ENCODE measurements around the gene TNIK. TPM values are rescaled to one million over a fixed set of nuclear protein-coding genes. Genes with fewer than 3 reads are reported as not detected.

TNIK gene
- total and polyA plus RNA-seq, 8 donors, result 2.1 to 40.2 (median 10.1) TPM

DNA sequence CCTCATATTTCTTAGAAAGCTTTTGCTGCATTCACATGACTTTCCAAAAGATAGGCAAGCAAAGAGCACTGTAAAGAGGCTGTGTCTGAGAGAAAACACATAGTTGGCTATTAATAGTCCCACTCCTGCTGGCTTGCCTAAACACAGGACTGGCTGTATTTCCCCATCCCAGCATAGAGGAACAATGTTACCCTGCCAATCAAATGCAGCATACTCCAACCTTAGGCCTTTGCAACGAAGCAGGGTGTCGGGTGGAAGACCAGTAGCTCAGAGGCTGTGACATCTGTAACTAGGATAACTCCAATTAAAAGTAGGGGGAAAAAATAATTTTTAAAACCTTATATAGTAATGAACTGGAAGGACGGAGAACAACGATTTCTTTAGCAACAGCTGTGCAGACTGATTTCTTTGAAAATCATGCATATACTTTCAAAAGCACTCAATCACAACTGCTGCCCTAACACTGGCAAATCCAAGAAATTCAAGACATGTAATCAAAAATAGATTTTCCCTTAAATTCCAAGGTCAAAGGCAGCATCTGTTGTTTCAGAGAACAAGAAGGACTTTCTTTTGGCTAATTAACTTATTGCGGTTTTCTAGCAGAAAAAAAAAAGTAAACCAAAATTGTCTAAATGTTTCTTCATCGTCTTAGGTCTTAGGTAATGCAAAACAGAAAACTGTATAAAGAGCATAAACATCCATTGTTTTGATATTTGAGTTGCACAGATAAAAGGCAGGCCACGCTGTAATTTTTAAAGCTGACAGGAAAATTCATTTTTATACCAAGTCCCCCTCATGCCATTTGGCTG lies 139.3 kb downstream of the TNIK start:
- Histone ChIP-seq H3K4me1 (peaks cover 0 to 48% (median 15%) of the 10 kb centered on the region in 4 donors), H3K27me3 (no peaks in the 10 kb centered on the region), H3K4me3 (no peak overlapping the region), H3K36me3 (no peaks in the 10 kb centered on the region), H3K9me3 (no peaks in the 10 kb centered on the region), H3K27ac (peak overlapping the region in 3 of 5 donors; percentile 1 to 52 (median 15))
- WGBS, 5 donors, result 66 to 75% (median 74%) methylated on average over 7 of the region's 7 CpGs
- intact Hi-C loops (cut with DNase I; ENCODE audit: low total_unique reads), result no loop called here
- peak in 1 of 2 donors; percentile 42 for DNase-seq
- TF ChIP-seq POLR2AphosphoS5 (IDR thresholded peaks at IDR 0.05) (peak in 1 of 3 donors; percentile 11), EP300 (IDR thresholded peaks at IDR 0.05) (no peak)

DNA sequence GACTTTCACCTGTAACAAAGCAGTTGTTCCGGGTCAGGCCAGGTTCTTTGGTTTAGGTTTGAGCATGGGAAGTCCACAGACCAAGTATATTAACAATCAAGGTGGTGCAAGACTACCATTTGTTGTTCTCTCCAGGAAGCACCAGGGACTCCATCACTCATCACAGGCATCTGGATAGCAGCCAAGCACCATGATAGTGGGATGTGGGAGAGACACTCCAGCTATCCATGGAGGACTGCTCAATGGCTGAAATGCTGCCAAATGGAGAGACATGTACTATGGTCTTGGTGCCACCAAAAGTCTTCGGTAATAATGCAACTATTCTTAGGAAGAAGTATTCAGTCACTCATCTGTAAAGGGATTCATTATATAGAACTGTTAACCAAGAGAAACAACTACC lies 143.0 kb downstream of the TNIK start:
- H3K27me3 ChIP-seq, result no peaks in the 10 kb centered on the region
- TF ChIP-seq POLR2AphosphoS5 (IDR thresholded peaks at IDR 0.05) (no peak), POLR2A (IDR thresholded peaks at IDR 0.05) (no peak), EP300 (IDR thresholded peaks at IDR 0.05) (no peak)
- TF ChIP-seq, protein P1, sequence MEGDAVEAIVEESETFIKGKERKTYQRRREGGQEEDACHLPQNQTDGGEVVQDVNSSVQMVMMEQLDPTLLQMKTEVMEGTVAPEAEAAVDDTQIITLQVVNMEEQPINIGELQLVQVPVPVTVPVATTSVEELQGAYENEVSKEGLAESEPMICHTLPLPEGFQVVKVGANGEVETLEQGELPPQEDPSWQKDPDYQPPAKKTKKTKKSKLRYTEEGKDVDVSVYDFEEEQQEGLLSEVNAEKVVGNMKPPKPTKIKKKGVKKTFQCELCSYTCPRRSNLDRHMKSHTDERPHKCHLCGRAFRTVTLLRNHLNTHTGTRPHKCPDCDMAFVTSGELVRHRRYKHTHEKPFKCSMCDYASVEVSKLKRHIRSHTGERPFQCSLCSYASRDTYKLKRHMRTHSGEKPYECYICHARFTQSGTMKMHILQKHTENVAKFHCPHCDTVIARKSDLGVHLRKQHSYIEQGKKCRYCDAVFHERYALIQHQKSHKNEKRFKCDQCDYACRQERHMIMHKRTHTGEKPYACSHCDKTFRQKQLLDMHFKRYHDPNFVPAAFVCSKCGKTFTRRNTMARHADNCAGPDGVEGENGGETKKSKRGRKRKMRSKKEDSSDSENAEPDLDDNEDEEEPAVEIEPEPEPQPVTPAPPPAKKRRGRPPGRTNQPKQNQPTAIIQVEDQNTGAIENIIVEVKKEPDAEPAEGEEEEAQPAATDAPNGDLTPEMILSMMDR (IDR thresholded peaks at IDR 0.05), result no peak
- 87 to 97% (median 94%) methylated on average over 2 of the region's 2 CpGs for WGBS, 5 donors
- H3K4me3 ChIP-seq, result no peak overlapping the region
- H3K4me1 ChIP-seq, result peaks cover 0 to 27% (median 11%) of the 10 kb centered on the region in 4 donors
- H3K9me3 ChIP-seq, result no peaks in the 10 kb centered on the region
- no peak for DNase-seq
- no peaks in the 10 kb centered on the region for H3K36me3 ChIP-seq
- H3K27ac ChIP-seq, result no peak overlapping the region
- intact Hi-C loops (cut with DNase I; ENCODE audit: low total_unique reads), result no loop called here

DNA sequence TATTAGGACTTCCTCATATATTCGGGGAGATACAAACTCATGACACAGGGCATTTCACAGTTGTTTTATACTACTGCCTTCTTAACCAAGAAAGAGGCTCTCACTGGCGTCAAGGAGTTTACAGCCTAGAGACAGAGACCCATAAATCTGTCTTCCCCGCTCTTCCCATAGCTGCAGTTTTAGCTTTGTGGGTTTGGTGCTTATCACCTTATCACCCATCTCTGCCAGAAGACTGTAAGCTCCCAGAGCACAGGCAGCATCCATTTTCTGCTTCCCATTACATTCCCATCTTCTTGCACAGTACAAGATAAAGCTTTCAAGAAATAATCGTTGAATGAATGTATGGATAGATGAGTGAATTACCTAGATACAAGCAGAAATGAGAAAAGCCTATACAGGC lies 144.3 kb downstream of the TNIK start:
- WGBS, 5 donors, result 94 to 100% (median 99%) methylated on average over 4 of the region's 4 CpGs
- intact Hi-C loops (cut with DNase I; ENCODE audit: low total_unique reads), result no loop called here

DNA sequence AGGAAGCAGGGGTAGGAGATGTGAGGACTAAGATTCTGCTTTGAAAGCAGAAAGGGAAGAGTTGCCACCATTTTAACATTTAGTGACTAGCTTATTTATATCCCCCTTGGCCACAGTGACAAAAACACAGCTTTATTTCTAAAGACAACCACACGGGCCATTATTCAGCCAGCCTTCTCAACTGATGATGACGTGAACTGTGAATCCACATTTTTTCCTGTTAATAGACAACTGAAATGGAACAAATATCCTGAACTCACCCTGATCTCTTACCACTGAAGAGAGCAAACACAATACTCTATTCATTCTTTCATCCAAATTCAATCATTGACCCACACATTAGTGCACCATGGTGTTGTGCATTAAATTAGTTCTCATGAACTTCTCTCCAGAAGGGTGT lies 145.1 kb downstream of the TNIK start:
- Histone ChIP-seq H3K36me3 (no peaks in the 10 kb centered on the region), H3K9me3 (no peaks in the 10 kb centered on the region), H3K4me1 (peaks cover 0 to 13% (median 0%) of the 10 kb centered on the region in 4 donors), H3K27ac (no peak overlapping the region), H3K4me3 (no peak overlapping the region), H3K27me3 (no peaks in the 10 kb centered on the region)
- TF ChIP-seq, protein P1 (IDR thresholded peaks at IDR 0.05), result no peak
- TF ChIP-seq POLR2AphosphoS5 (IDR thresholded peaks at IDR 0.05), result no peak
- intact Hi-C loops (cut with DNase I; ENCODE audit: low total_unique reads), result no loop called here
- WGBS, 5 donors, result 82 to 95% (median 87%) methylated on average over 2 of the region's 2 CpGs
- no peak for DNase-seq

More for the DNA sequence above, 144.3 kb downstream of the TNIK start:
- TF ChIP-seq, protein P1 (IDR thresholded peaks at IDR 0.05), result no peak
- TF ChIP-seq EP300 (IDR thresholded peaks at IDR 0.05), result no peak
- TF ChIP-seq POLR2AphosphoS5 (IDR thresholded peaks at IDR 0.05), result no peak
- no peak for TF ChIP-seq POLR2A (IDR thresholded peaks at IDR 0.05)
- H3K4me1 ChIP-seq, result peaks cover 0 to 15% (median 6%) of the 10 kb centered on the region in 4 donors
- no peaks in the 10 kb centered on the region for H3K36me3 ChIP-seq
- H3K4me3 ChIP-seq, result no peak overlapping the region
- H3K27me3 ChIP-seq, result no peaks in the 10 kb centered on the region
- no peak overlapping the region for H3K27ac ChIP-seq
- no peak for DNase-seq
- H3K9me3 ChIP-seq, result no peaks in the 10 kb centered on the region

DNA sequence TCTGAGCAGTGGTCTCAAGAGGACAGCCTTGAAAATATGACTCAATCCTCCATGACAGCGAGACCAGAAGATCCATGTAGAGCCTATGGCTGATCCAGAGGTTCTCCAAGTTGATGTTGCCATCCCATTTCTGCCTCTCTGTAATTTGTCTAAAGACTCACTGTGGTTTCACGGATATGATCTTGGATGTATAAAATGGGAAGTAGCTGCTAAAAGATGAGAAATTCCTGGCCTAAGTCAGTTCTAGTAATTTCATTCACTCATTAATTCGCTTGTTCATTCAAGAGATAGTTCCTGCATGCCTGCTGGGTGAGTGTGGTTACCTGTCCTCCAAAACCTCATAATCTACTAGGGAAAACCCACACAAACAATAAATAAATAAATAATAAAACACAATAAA lies 145.9 kb downstream of the TNIK start:
- H3K27ac ChIP-seq, result no peak overlapping the region
- intact Hi-C loops (cut with DNase I; ENCODE audit: low total_unique reads), result no loop called here
- no peaks in the 10 kb centered on the region for H3K36me3 ChIP-seq
- no peak for TF ChIP-seq POLR2AphosphoS5 (IDR thresholded peaks at IDR 0.05)
- no peak for TF ChIP-seq POLR2A (IDR thresholded peaks at IDR 0.05)
- no peak for TF ChIP-seq EP300 (IDR thresholded peaks at IDR 0.05)
- TF ChIP-seq, protein P1 (IDR thresholded peaks at IDR 0.05), result no peak
- peaks cover 0 to 9% (median 0%) of the 10 kb centered on the region in 4 donors for H3K4me1 ChIP-seq
- no peak for DNase-seq
- no peaks in the 10 kb centered on the region for H3K27me3 ChIP-seq
- H3K4me3 ChIP-seq, result no peak overlapping the region
- WGBS, 5 donors, result 95 to 98% (median 95%) methylated on average over 3 of the region's 3 CpGs
- no peaks in the 10 kb centered on the region for H3K9me3 ChIP-seq

Measured in stomach (tissue), 9 donors.